HG03521 (cell line): ENCODE results near the gene CYP46A1.

Experiments
- ATAC-seq: cut with Tn5 transposase; IDR thresholded peaks from one replicate; pipeline ENCODE4 v1.9.1; 2021; ENCODE audit warnings: mild to moderate bottlenecking, moderate library complexity; ENCODE audit not compliant: unreplicated experiment

The CYP46A1 gene

DNA sequence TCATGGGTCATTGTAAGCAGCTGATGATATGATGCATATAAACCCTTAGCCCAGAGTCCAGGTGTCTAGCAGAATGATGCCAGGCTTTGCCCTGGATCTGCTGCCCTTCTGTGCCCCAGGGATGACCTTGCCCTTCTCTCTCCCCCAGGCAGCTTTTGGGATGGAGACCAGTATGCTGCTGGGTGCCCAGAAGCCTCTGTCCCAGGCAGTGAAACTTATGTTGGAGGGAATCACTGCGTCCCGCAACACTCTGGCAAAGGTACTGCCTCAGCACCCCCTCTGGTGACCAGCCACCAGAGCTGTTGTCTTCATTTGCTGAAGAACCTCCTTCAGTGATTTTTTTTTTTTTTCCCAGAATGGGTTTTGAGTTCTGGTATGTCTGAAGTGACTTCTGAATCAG lies 23.3 kb downstream of the CYP46A1 start:
- no peak for ATAC-seq

DNA sequence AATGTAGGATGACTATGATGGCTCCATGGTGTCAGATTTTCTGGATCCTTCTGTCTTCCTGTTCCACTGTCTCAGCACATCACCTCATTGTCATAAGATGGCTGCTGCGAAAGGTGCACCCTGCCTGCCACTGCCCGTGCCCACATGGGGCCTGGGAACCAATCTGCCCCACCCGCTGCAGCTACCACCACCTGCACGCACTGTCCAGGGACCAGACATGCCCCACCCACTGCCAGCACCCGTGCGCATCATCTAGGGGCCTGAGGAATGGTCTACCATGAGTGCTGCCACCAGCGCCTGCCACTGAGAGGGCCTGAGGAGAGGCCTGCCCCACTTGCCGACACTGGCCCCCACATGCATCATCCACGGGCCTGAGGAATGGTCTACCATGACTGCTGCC lies 23.8 kb downstream of the CYP46A1 start:
- ATAC-seq, result no peak

DNA sequence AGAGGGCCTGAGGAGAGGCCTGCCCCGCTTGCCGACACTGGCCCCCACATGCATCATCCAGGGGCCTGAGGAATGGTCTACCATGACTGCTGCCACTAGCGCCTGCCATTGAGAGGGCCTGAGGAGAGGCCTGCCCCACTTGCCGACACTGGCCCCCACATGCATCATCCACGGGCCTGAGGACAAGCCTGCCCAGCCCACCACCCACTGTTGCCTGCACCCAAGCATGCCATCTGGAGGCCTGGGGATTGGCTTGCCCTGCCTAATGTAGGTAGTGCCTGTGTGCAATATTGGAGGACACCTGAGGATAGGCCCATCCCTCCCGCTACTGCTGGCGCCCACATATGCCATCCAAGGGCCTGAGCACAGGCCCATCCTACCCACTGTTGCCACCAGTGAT lies 24.4 kb downstream of the CYP46A1 start:
- no peak for ATAC-seq

DNA sequence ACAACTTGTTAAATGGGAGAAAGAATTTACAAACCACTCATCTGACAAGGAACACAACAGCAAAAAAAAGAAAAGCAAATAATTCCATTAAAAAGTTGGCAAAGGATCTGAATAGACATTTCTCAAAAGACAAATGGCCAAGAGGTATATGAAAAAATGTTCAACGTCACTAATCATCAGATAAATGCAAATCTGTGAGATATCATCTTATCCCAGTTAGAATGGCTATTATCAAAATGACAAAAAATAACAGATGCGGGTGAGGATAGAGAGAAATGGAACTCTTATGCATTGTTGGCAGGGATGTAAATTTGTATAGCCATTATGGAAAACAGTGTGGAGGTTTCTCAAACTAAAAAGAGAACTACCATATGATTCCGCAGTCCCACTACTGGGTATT lies 29.9 kb downstream of the CYP46A1 start:
- ATAC-seq, result no peak

DNA sequence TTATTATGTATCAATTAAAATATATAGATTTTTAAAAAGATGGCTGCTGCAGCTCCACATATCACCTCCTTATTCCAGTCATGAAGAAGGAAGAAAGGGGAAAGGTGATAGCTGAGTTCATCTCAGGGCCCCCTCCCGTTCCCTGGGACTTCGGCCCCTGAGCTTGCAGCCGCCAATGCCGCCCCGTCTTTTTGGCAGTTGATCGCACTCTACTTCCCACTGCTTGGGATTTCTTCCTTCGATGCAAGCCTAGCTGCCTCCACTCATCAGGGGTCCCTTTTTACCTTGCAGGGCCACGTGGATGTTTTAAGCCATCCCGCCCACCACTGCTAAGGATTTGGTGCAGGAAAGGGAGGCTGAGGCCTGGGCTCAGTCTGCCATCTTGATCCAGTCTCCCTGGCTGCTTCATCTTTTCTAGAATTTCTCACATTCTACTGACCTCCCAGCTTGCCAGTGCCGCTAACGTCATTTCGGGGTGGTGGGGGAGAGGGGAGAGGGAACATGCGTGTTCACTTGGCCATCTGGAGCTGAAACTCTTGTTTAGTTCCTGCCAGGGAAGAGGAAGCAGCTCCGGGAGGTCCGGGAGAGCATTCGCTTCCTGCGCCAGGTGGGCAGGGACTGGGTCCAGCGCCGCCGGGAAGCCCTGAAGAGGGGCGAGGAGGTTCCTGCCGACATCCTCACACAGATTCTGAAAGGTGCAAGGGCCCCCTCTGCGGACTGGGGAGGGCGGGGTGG lies 31.3 kb downstream of the CYP46A1 start:
- no peak for ATAC-seq

DNA sequence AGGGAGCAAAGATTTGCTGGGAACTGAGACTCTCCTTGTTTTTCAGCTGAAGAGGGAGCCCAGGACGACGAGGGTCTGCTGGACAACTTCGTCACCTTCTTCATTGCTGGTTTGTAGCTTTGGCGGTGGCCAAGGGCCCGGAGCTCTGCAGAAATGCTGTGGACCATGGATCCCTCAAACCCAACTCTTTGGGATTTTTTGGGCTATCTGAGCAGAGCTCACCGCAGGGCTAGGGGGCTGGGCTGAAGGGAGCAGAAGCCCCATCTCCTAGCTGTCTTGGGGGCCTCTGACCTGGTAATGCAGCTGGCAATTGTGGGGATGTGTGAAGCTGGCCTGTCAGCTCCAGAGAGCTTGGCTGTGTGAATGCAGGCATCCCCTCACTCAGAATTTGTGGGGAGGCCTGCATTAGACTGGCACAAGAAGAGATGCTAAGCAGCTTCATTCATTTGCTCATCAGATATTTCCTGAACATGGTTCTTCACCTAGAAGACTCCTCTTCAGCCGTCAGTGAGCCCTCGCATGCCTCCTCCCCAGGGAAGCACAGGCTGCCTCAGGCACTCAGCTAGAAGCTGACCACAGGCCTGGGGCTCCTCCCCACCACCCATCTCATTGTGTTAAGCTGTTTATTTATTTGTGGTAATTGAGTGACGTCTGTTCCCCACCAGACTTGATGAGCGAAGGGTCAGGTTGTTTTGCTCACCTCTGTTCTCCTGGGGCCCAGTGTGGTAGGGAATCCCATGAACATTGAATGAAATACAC lies 32.2 kb downstream of the CYP46A1 start:
- no peak for ATAC-seq

DNA sequence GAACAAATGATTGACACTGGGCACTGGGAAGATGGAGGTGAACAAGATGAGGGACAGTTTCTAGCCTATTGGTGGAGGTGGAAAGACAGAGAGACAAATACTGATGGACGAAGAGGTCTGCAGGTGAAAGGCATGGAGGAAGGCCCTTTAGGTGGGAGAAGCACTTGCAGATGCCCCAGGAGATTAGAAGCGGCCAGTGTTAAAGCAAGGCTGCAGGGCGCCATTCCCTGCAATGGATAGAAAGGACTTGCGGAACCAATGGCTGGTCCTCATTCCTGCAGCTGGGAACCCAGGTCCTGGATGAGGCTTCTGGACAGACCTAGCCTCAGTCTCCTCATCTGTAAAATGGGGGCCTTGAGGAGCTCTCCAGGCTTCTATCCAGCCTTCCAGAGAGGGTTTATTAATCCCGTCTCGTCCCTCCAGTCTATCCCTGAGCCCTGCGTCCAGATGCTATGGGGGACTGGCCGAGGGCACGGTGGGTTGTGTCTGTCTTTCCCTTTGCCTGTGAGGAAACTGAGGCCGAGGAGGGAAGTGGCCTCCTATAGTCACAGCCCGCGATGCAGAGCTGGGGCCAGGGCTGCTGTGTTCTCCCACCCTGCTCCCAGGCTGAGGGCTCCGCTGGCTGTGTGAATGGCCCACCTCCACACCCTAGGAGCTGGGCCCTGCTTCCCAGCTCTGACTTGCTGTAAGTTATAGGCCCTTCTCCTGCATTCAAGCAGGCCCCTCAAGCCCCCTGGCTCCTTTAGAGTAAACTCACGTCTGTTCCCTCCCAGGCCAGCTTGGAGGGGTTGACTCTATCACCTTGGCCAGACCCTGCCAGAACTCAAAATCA lies 33.0 kb downstream of the CYP46A1 start:
- no peak for ATAC-seq

DNA sequence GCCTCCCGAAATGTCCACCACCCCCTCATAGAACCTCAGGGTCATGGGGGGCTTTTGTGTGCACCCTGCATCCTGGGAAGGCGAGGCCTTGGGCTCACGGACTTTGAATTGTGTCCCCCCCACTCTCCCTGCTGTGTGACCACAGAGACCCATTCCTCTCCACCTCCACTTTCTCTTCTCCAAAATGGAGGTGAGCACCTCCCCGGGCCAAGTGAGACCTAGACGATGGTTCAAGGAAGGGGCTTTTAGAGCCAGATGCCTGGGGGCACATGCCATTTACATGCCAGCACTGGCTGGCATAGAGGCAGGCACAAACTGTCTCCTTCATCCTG lies 33.5 kb downstream of the CYP46A1 start:
- ATAC-seq, result no peak

DNA sequence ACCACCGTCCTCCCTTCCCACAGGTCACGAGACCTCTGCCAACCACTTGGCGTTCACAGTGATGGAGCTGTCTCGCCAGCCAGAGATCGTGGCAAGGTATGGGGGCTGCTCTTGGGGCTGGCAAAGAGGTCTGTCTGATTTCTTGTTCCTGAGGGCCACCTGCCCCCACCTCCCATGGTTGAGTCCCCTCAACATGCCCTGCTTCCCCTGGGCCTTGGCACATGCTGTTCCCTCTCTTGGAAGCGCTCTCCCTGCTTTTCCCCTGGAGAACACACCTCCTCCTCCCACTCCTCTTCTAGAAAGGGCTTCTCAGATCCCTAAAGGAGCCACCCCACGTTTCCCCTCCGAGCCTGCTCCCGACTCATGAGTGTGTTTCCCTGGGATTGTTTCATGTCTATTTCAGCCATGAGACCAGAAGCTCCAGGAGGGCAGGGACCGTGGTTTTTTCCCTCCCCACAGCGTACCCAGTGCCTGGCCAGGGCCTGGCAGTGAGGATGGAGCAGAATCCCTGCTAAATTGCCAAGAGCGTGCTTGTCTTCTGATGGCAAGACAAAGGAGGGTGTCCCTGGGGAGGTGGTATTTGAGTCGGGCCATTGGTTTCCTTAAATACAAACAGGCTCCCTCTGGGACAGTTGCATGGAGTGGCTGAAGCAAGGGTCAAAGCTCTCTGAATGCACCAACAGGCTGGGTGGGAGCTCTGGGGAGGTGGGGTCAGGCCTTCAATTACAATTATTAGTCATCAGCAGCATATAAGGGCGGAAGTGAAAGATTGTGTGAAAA lies 34.1 kb downstream of the CYP46A1 start:
- peak; percentile 89 for ATAC-seq

DNA sequence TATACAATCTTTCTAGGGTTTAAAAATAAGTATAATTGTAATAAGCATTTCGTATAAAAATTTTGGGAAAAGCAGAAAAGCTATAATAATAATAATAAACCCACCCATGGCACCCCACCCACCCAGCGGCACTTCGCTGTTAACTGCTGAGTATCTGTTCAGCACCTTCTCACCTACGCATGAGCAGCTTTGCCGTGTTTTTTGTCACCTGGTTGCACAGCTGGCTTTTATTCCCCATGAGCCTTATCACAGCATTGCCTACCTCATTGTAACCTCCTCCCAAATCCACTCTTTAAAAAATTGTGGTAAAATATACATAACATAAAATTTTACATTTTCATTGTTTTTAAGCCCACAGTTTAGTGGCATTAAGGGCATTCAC lies 34.7 kb downstream of the CYP46A1 start:
- peak; percentile 49 for ATAC-seq

DNA sequence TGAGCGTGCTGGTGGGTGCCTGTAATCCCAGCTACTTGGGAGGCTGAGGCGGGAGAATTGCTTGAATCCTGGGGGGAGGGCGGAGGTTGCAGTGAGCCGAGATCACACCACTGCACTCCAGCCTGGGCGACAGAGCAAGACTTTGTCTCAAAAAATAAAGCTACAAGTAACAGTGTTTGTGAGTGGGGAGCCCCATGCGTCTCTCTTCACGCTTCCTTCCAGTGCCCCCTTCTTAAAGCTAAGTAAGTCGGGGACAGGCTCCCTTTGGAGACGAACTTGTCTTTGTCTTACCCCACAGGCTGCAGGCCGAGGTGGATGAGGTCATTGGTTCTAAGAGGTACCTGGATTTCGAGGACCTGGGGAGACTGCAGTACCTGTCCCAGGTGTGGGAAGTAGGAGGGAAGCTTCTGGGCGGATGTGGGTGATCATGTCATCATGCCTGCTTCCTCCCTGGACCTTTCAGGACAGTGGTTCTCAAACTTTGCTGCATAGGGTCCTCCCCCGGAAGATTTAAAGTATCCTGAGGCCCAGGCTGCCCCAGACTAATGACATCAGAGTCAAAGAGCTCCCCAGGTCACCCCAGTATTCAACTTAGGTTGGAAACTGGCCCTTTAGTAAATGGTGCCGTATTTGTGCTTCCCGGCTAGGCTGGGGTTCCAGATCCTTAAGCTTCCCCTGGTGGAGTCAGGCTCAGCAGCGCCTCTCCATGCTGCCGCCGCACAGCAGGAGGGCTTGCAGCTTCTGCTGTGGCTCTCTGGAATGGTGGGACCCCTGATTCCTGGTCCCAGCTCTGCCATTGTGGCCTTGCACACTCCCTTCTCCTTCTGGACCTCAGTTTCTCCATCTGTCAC lies 37.1 kb downstream of the CYP46A1 start:
- ATAC-seq, result no peak

DNA sequence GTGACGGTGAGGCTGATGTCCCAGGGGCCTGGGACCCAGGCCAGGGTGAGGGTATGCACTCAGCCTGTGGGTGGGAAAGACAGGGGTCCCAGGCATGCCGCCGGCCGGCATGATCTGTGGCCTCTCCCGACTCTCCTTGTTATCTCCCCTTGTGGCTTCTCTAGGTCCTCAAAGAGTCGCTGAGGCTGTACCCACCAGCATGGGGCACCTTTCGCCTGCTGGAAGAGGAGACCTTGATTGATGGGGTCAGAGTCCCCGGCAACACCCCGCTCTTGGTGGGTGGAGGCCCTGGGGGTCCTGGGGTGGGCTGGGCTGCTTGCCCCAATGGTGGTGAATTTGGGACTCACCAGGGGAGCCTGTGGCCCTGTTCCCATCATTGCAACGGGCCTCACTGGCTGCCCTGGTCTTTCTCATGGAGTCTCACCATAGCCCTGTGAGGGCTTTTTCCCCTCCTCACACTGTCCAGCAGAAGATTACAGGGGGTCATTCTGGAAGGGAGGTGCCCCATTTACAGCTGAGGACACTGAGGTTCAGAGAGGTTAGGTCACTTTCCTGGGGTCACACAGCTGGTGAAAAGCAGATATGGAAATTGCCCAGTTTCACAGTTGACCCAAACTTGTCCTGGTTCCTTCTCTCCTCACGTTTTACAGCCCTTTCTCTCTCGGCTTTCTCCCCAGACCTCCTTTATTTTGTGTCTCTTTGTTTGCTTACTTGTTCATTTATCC lies 37.9 kb downstream of the CYP46A1 start:
- ATAC-seq, result no peak

DNA sequence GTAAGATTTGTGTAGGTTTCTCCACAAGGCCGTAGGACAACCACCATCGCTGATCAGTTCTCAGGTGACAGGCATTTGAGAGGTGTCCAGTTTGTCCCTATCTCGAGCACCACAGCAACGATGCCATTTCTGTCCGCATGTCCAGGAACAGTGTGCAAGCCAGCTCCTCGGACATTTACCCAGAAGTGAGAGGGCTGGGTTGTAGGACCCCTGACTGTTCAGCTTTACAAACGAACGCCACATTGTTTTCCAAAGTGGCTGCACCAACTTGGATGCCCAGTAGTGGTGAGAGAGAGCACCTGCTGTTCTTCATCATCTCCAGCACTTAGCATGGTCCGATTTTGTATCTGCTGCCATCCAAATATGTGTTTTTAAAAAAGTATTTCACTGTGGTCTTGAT lies 38.6 kb downstream of the CYP46A1 start:
- no peak for ATAC-seq

DNA sequence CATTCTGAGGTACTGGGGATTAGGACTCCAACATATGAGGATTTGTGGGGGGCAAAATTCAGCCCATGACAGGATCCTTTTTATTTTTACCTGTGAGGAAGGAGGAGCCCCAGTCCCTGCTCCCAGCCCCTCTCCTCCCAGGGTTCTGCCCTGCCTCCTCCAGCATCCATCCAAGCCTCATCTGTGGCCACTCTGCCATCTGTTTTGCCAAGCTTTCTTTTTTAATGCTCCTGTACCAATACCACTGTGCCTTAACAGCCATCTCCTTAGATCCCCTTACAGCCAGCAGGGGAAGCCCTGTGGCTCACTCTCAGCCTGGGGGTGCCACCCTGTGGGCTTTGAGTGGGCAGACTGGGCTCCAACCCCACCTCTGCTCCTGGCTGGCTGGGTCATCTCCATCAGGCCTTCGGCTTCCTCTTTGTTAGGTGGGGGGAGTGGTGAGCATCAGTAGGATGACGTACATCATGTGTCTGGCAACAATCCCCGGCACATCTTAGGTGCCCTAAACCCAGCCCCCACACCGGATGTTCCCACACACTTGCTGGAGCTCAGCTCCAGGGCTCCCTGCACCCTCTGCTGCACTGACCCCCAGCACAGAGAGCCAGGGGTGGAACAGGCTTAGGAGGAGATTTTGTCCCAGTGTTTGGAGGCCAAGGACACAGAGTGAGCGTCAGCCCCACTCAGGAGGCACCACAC lies 40.2 kb downstream of the CYP46A1 start:
- no peak for ATAC-seq

DNA sequence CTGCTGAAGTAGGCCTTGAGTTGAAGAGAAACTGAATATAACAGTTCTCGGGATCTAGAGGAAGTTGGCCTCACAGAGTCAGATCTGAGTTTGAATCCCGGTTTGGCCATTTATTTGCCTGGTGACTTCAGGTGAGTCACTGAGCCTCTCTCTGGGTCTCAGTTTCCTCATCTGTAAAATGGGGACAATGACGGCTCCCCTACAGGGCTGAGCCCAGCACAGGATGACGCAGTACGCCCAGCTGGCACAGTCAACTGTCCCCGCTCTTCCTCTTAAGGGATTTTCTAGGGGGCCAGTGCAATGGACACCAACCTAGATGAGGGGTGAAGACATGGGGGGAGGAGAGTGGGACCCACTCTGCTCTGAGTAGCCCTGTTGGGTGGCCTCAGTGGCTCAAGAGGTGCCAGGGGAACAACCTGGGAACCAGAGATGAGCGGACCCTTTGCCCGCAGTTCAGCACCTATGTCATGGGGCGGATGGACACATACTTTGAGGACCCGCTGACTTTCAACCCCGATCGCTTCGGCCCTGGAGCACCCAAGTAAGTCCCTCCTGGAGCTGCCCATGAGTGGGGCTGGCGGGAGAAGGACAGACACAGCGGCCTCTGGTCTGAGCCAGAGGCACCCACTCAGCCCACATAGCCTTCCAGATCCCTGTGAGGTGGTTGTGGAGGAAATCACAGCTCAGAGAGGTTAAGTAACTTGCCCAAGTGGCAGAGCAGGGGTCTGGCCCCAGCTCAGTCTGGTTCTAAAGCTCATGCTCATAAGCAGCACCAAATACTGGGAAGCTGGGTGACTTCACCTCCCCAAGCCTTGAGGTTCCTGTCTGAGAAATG lies 41.1 kb downstream of the CYP46A1 start:
- ATAC-seq, result no peak

DNA sequence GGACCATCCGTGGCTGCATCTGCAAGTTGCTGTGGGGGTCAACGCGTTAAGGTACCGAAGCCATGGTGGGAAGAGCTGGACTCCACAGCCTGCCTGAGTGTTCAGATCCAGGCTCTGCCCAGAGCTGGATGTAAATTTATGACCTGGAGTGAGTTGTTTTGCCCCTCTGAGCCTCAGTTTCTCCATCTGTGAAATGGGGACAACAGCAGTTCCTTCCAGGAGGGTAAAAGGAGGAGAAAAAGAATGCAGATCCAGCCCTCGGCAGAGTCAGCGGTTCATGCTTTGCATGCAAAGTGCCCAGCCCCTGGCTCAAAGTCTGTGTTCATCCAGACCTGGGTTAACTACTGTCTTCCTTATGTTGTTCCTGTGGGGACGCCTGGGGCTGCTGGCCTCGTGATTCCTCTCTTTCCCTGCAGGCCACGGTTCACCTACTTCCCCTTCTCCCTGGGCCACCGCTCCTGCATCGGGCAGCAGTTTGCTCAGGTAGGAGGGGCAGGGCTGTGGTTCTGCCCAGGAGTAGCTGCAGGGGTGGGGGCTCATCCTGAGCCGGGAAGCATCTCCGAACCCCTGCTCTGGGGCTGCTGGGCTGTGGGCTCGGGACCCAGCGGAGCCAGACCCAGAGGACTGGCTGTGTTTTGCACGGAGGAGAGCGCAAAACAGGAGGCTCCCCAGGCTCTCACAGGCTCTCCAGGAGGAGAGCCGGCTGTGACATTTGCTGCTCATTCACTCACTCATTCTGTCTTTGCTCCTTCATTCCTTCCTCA lies 41.9 kb downstream of the CYP46A1 start:
- no peak for ATAC-seq

DNA sequence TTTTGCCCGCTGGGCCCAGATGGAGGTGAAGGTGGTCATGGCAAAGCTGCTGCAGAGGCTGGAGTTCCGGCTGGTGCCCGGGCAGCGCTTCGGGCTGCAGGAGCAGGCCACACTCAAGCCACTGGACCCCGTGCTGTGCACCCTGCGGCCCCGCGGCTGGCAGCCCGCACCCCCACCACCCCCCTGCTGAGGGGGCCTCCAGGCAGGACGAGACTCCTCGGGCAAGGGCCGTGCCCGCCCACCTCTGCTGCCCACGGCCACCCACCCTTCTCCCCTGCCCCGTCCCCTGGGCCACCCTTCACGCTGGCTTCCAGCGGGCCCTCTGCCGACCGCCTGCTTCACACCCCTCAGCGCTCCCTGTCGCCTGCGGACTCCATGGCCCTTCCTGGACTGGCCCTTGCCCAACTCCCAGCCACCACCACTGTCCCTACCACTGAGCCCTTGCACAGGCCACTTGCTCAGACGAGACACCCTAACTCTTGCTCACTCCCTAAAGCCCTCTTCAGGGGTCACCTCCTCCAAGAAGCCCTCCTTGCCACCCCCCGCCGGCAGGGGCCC lies 42.5 kb downstream of the CYP46A1 start:
- no peak for ATAC-seq
